TTC549 (cell line): ENCODE measurements around the gene LTC4S.
"Not testable (repeated sequence)": the region's sequence is repeated elsewhere in the genome, so short reads cannot be mapped to it uniquely, and the experiment has no call there.

Source experiments
- FAIRE-seq: peaks from 2 replicates; lab custom pipeline; 2012; peaks lifted over from hg19 to GRCh38; lab: Jason Lieb, UNC

Gene LTC4S

GRCh38 chr5:179769796-179770195 is 24.0 kb upstream of the LTC4S start:
- no peak for FAIRE-seq

GRCh38 chr5:179771311-179771895 is 22.4 kb upstream of the LTC4S start:
- no peak for FAIRE-seq

GRCh38 chr5:179772351-179772750 is 21.4 kb upstream of the LTC4S start:
- FAIRE-seq = no peak

GRCh38 chr5:179773686-179774040 is 20.1 kb upstream of the LTC4S start:
- no peak for FAIRE-seq

- no peak for FAIRE-seq
These were observed 19.3 kb upstream of the LTC4S start for GRCh38 chr5:179774442-179774841.

- FAIRE-seq = no peak
These were observed 17.3 kb upstream of the LTC4S start for GRCh38 chr5:179776411-179776938.

- no peak for FAIRE-seq
These were observed 16.3 kb upstream of the LTC4S start for GRCh38 chr5:179777456-179777855.

GRCh38 chr5:179777909-179778308 is 15.9 kb upstream of the LTC4S start:
- FAIRE-seq = no peak

GRCh38 chr5:179778591-179778990 is 15.2 kb upstream of the LTC4S start:
- FAIRE-seq = no peak

- no peak for FAIRE-seq
These were observed 14.0 kb upstream of the LTC4S start for GRCh38 chr5:179779826-179780225.

- FAIRE-seq = no peak
These were observed 13.4 kb upstream of the LTC4S start for GRCh38 chr5:179780362-179780761.

GRCh38 chr5:179781846-179782245 is 11.9 kb upstream of the LTC4S start:
- no peak for FAIRE-seq

- FAIRE-seq = no peak
These were observed 10.7 kb upstream of the LTC4S start for GRCh38 chr5:179783128-179783527.

- FAIRE-seq = no peak
These were observed 6.9 kb upstream of the LTC4S start for GRCh38 chr5:179786861-179787260.

- FAIRE-seq = no peak
These were observed 5.5 kb upstream of the LTC4S start for GRCh38 chr5:179788193-179788854.

GRCh38 chr5:179789278-179789677 is 4.5 kb upstream of the LTC4S start:
- not testable (repeated sequence) for FAIRE-seq

GRCh38 chr5:179791881-179792611 is 1.7 kb upstream of the LTC4S start:
- no peak for FAIRE-seq

GRCh38 chr5:179792612-179793467 is 946 bp upstream of the LTC4S start:
- no peak for FAIRE-seq

- no peak for FAIRE-seq
These were observed 385 bp downstream of the LTC4S start for GRCh38 chr5:179794171-179794570.

- no peak for FAIRE-seq
These were observed 789 bp downstream of the LTC4S start for GRCh38 chr5:179794575-179794974.

GRCh38 chr5:179795049-179795862 is 1.5 kb downstream of the LTC4S start:
- no peak for FAIRE-seq
